Esophagus (tissue), 2 donors: ENCODE measurements around the gene SLC26A11. TPM values are rescaled to one million over a fixed set of nuclear protein-coding genes. Genes with fewer than 3 reads are reported as not detected.

ENCODE experiments used
- H3K27ac ChIP-seq, 2 donors: one replicate each; pipeline ENCODE4 v1.5.1; 2013; ENCODE audit warnings: low read depth in 2 of 2, mild to moderate bottlenecking in 2 of 2, inconsistent platforms in 1 of 2, low read length in 1 of 2, moderate library complexity in 1 of 2
- H3K27me3 ChIP-seq, 2 donors: one replicate each; pipeline ENCODE4 v1.6.1; 2013; ENCODE audit warnings: low read length in 2 of 2, control low read depth in 1 of 2, mild to moderate bottlenecking in 1 of 2; ENCODE audit not compliant: insufficient read depth in 2 of 2, control insufficient read depth in 1 of 2
- H3K36me3 ChIP-seq, 2 donors: one replicate each; pipeline ENCODE4 v1.6.1; 2013; ENCODE audit warnings: low read length in 1 of 2; ENCODE audit not compliant: control insufficient read depth in 2 of 2, insufficient read depth in 2 of 2
- H3K4me1 ChIP-seq, 2 donors: one replicate each; pipeline ENCODE4 v1.6.1; 2013; ENCODE audit warnings: low read length in 1 of 2; ENCODE audit not compliant: control insufficient read depth in 2 of 2, insufficient read depth in 2 of 2
- H3K4me3 ChIP-seq, 2 donors: one replicate each; pipeline ENCODE4 v1.5.1; 2013; ENCODE audit warnings: low read length in 2 of 2, mild to moderate bottlenecking in 2 of 2, low read depth in 1 of 2, moderate library complexity in 1 of 2
- H3K9me3 ChIP-seq, 2 donors: one replicate each; pipeline ENCODE4 v1.6.1; 2013; ENCODE audit warnings: mild to moderate bottlenecking in 2 of 2, low read depth in 1 of 2, low read length in 1 of 2, moderate library complexity in 1 of 2; ENCODE audit not compliant: control insufficient read depth in 2 of 2, insufficient read depth in 1 of 2
- WGBS, 2 donors: extraction: QIAGEN DNeasy Blood & Tissue Kit; methylation state at CpG; one replicate each; pipeline ENCODE4 v1.1.7; 2013; 5-methylcytosine and 5-hydroxymethylcytosine counted together
- polyA plus RNA-seq, 2 donors: library from polyadenylated mRNA; stranded (reverse); fragments of 200-250 nt; gene quantifications; one replicate each; pipeline ENCODE4 v1.2.3, GENCODE V29; 2013
- donor health status: healthy with polysubstance abuse.
- donor health status: Bipolar disorder and iron deficiency.

The SLC26A11 gene
- polyA plus RNA-seq, 2 donors, result 4.7 to 6.9 TPM

DNA sequence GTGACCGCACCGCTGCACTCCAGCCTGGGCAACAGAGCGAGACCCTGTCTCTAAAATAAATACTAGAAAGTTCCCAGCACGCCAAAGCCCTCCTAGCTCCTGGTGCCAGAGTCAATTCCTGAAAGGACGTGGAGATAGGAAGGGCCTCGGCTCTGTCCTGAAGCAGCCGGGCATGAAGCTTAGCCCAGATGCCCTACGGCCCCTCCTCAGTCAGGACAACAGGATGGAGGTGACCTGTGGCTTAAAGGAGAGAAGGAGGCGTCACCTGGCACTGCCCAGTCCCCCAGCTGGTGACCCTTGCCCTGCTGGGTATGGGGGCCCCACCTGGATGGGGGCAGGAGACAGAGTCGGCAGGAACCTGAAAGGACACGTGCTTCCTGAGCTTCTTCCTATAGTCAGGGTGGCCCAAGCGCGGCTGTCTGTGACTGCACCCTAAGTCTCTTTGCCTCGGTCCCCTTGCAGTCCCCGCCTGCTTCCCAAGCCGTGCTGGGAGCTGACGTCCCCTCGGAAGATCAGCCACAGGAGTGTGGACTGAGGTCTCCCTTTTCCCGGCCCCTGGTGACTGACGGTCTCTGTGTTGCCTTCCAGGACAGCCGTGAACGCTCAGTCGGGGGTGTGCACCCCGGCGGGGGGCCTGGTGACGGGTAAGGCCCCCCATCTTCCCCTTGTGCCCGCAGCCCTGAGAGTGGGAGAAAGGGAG lies 25.5 kb downstream of the SLC26A11 start:
- Histone ChIP-seq H3K4me3 (no peak overlapping the region), H3K27ac (no peak overlapping the region), H3K9me3 (no peaks in the 10 kb centered on the region), H3K27me3 (no peaks in the 10 kb centered on the region), H3K4me1 (no peaks in the 10 kb centered on the region), H3K36me3 (peaks cover 0 to 21% of the 10 kb centered on the region in 2 donors)
- 91% methylated on average over 27 of the region's 27 CpGs for WGBS, 2 donors

- Histone ChIP-seq H3K4me1 (no peaks in the 10 kb centered on the region), H3K4me3 (no peak overlapping the region), H3K9me3 (no peaks in the 10 kb centered on the region), H3K27me3 (no peaks in the 10 kb centered on the region), H3K36me3 (peaks cover 0 to 21% of the 10 kb centered on the region in 2 donors), H3K27ac (no peak overlapping the region)
- 93 to 95% methylated on average over 19 of the region's 19 CpGs for WGBS, 2 donors
These were observed 26.0 kb downstream of the SLC26A11 start for GRCh38 chr17:80246266-80246681.

- Histone ChIP-seq H3K4me3 (no peak overlapping the region), H3K27ac (no peak overlapping the region), H3K27me3 (no peaks in the 10 kb centered on the region), H3K36me3 (peaks cover 0 to 21% of the 10 kb centered on the region in 2 donors), H3K9me3 (no peaks in the 10 kb centered on the region), H3K4me1 (no peaks in the 10 kb centered on the region)
- WGBS, 2 donors, result 90 to 95% methylated on average over 8 of the region's 8 CpGs
These were observed 26.5 kb downstream of the SLC26A11 start for GRCh38 chr17:80246726-80247125.

DNA sequence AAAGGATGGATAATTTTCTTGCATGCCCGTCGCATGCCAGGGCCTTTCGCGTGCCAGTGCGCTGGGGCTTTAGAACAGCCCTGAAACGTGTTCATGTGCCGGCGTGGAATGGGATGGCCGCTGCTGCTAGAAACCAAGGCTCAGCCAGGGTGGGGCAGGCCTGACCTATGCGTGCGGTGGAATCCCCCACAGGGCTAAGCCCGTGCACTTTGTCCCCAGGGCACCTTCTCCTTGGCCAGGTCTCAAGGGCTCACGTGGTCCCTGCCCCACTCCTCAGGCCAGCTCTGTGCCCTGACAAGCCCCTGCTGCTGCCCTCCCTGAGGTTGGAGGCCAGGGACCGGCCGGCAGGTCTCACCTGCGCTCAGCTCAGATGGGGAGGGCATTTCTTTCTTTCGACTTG lies 27.3 kb downstream of the SLC26A11 start:
- 85 to 86% methylated on average over 17 of the region's 17 CpGs for WGBS, 2 donors
- no peaks in the 10 kb centered on the region for H3K4me1 ChIP-seq
- H3K27me3 ChIP-seq, result no peaks in the 10 kb centered on the region
- H3K4me3 ChIP-seq, result no peak overlapping the region
- H3K27ac ChIP-seq, result no peak overlapping the region
- no peaks in the 10 kb centered on the region for H3K9me3 ChIP-seq
- H3K36me3 ChIP-seq, result peaks cover 0 to 19% of the 10 kb centered on the region in 2 donors

GRCh38 chr17:80248001-80248893 lies 28.0 kb downstream of the SLC26A11 start:
- H3K27ac ChIP-seq, result no peak overlapping the region
- H3K4me3 ChIP-seq, result no peak overlapping the region
- no peaks in the 10 kb centered on the region for H3K27me3 ChIP-seq
- H3K4me1 ChIP-seq, result no peaks in the 10 kb centered on the region
- no peaks in the 10 kb centered on the region for H3K9me3 ChIP-seq
- WGBS, 2 donors, result 94 to 97% methylated on average over 23 of the region's 23 CpGs
- H3K36me3 ChIP-seq, result peaks cover 0 to 19% of the 10 kb centered on the region in 2 donors

DNA sequence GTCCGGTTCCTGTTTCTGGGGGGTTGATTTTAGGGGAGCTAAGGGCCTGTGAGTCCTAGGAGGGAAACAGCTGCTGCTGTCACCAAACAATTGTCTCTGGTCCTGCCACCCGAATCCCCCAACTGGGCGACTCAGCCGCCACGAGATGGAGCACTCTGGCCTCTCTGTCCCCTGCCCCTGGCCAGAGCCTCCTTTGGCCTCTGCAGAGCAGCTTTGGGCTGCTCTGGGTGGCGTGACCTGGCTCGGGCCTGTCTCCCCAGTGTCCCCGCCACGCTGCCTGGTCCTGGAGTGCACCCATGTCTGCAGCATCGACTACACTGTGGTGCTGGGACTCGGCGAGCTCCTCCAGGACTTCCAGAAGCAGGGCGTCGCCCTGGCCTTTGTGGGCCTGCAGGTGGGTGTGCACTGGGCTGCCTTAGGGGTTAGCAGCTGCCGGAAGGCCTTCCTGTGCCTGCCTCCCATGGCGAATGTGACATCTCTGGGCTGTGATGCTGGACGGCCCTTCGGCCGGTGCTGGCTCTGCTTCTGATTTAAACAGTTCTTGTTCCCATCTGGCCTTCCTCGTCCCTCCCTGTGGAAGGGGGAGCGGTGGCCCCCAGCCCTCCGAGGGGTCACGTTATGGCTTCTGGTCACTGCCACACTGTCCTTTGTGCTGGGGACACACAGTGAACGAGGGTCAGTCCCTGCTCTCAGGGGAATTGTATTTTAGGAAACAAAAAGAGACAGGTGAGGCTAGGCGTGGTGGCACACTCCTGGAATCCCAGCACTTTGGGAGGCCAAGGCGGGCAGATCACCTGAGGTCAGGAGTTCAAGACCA lies 28.9 kb downstream of the SLC26A11 start:
- 87% methylated on average over 26 of the region's 26 CpGs for WGBS, 2 donors
- H3K4me1 ChIP-seq, result peaks cover 0 to 2% of the 10 kb centered on the region in 2 donors
- no peak overlapping the region for H3K27ac ChIP-seq
- no peak overlapping the region for H3K4me3 ChIP-seq
- no peaks in the 10 kb centered on the region for H3K27me3 ChIP-seq
- H3K36me3 ChIP-seq, result peaks cover 0 to 19% of the 10 kb centered on the region in 2 donors
- H3K9me3 ChIP-seq, result no peaks in the 10 kb centered on the region

- no peak overlapping the region for H3K27ac ChIP-seq
- WGBS, 2 donors, result 92 to 93% methylated on average over 11 of the region's 11 CpGs
- H3K4me3 ChIP-seq, result no peak overlapping the region
- peaks cover 0 to 3% of the 10 kb centered on the region in 2 donors for H3K36me3 ChIP-seq
- H3K4me1 ChIP-seq, result peaks cover 0 to 2% of the 10 kb centered on the region in 2 donors
- no peaks in the 10 kb centered on the region for H3K27me3 ChIP-seq
- H3K9me3 ChIP-seq, result no peaks in the 10 kb centered on the region
These were observed 31.7 kb downstream of the SLC26A11 start for GRCh38 chr17:80251966-80252365.

GRCh38 chr17:80252871-80253270 lies 32.6 kb downstream of the SLC26A11 start:
- H3K27me3 ChIP-seq, result no peaks in the 10 kb centered on the region
- H3K27ac ChIP-seq, result no peak overlapping the region

More at GRCh38 chr17:80252871-80253270, 32.6 kb downstream of the SLC26A11 start:
- peaks cover 0 to 3% of the 10 kb centered on the region in 2 donors for H3K36me3 ChIP-seq
- no peak overlapping the region for H3K4me3 ChIP-seq
- WGBS, 2 donors, result 35 to 36% methylated on average over 13 of the region's 13 CpGs
- peaks cover 0 to 2% of the 10 kb centered on the region in 2 donors for H3K4me1 ChIP-seq
- no peaks in the 10 kb centered on the region for H3K9me3 ChIP-seq
